A549 (cell line): ENCODE measurements around the gene IRF4. TPM values are rescaled to one million over a fixed set of nuclear protein-coding genes. Genes with fewer than 3 reads are reported as not detected.

ENCODE experiments used
- ATAC-seq, 2 experiments: fragments of 200-7000 bp in 1 of 2; fragments of >200 bp in 1 of 2; cut with Nextera tagmentation in 1 of 2; cut with Tn5 transposase in 1 of 2; 3 replicates each; pipeline versions ENCODE4 v1.8.0 to v1.9.1; 2018 to 2020; ENCODE audit warnings: mild to moderate bottlenecking in 1 of 2, moderate library complexity in 1 of 2
- CTCF ChIA-PET: fragments of 300-600 bp; sonication (Branson Sonifier 250); formaldehyde crosslinking; extraction: SDS; loops from one replicate; lab custom pipeline; 2021; ENCODE audit warnings: antibody characterized with exemption, inconsistent platforms; lab: Yijun Ruan, JAX
- POLR2A ChIA-PET: fragments of 350-600 bp; formaldehyde crosslinking; extraction: SDS; loops from one replicate; lab custom pipeline; 2021; ENCODE audit warnings: antibody characterized with exemption, inconsistent platforms; lab: Yijun Ruan, JAX
- DNase-seq, 2 experiments: peaks; one replicate each; pipeline versions ENCODE4 v3.0.0 to v3.0.0-alpha.2; 2011 to 2016; ENCODE audit warnings: low read depth in 1 of 2, low spot score in 1 of 2
- FAIRE-seq: peaks from 2 replicates; lab custom pipeline; 2011; peaks lifted over from hg19 to GRCh38; lab: Jason Lieb, UNC
- H3K27ac ChIP-seq, 2 experiments: fragments of >200 bp; sonication (Bioruptor Twin); formaldehyde crosslinking; 3 replicates each; pipeline ENCODE4 v1.5.1; 2016 to 2017
- H3K4me1 ChIP-seq: fragments of >200 bp; sonication (Bioruptor Twin); formaldehyde crosslinking; 3 replicates; pipeline ENCODE4 v1.6.1; 2016
- H3K4me2 ChIP-seq: fragments of >200 bp; sonication (Bioruptor Twin); formaldehyde crosslinking; 3 replicates; pipeline ENCODE4 v1.6.1; 2016
- H3K4me3 ChIP-seq: fragments of >200 bp; sonication (Bioruptor Twin); formaldehyde crosslinking; 3 replicates; pipeline ENCODE4 v1.5.1; 2016
- H3K9me3 ChIP-seq: fragments of >200 bp; sonication (Bioruptor Twin); formaldehyde crosslinking; 3 replicates; pipeline ENCODE4 v1.6.1; 2016
- ATOH8 ChIP-seq: fragments of 250-450 bp; sonication (Bioruptor Pico); IDR thresholded peaks from 2 replicates; pipeline ENCODE4 v1.5.0; 2020; ENCODE audit warnings: low read depth, mild to moderate bottlenecking, moderate library complexity
- BHLHE40 ChIP-seq: IDR thresholded peaks from 2 replicates; pipeline ENCODE4 v1.6.1; 2012; ENCODE audit warnings: low read depth, low read length, inconsistent platforms
- CBX2 ChIP-seq: fragments of 200-600 bp; sonication (generic); IDR thresholded peaks from 2 replicates; pipeline ENCODE4 v1.6.1; 2016; ENCODE audit warnings: low read depth, mild to moderate bottlenecking, borderline replicate concordance
- EHMT2 ChIP-seq: fragments of 200-600 bp; sonication (generic); IDR thresholded peaks from 2 replicates; pipeline ENCODE4 v1.6.1; 2016; ENCODE audit warnings: antibody characterized with exemption, low read depth, mild to moderate bottlenecking, moderate library complexity
- EP300 ChIP-seq, 2 experiments: fragments of >200 bp; sonication (Bioruptor Twin); formaldehyde crosslinking; IDR thresholded peaks; 2 replicates in 1 of 2; 3 replicates in 1 of 2; pipeline ENCODE4 v1.6.1; 2016 to 2017
- ESRRA ChIP-seq: fragments of 150-350 bp; IDR thresholded peaks from 2 replicates; pipeline ENCODE4 v1.6.1; 2014; ENCODE audit warnings: mild to moderate bottlenecking, low read length, borderline replicate concordance
- FOSB ChIP-seq: fragments of 250-450 bp; sonication (Bioruptor Pico); IDR thresholded peaks from 2 replicates; pipeline ENCODE4 v1.5.0; 2020; ENCODE audit warnings: mild to moderate bottlenecking, moderate library complexity
- FOSL2 ChIP-seq, 2 experiments: fragments of 450-650 bp in 1 of 2; fragments of >200 bp in 1 of 2; sonication (Bioruptor Twin) in 1 of 2; formaldehyde crosslinking; IDR thresholded peaks; 2 replicates each; pipeline versions ENCODE4 v1.5.0 to v1.6.1; 2016 to 2020; ENCODE audit warnings: mild to moderate bottlenecking in 1 of 2, moderate library complexity in 1 of 2
- JUNB ChIP-seq: fragments of >200 bp; sonication (Bioruptor Twin); formaldehyde crosslinking; IDR thresholded peaks from 2 replicates; pipeline ENCODE4 v1.6.1; 2016
- MAFK ChIP-seq: fragments of 450-650 bp; IDR thresholded peaks from 2 replicates; pipeline ENCODE4 v1.6.1; 2014; ENCODE audit not compliant: partially characterized antibody
- PHF8 ChIP-seq: fragments of 200-600 bp; sonication (generic); IDR thresholded peaks from 2 replicates; pipeline ENCODE4 v1.6.1; 2016; ENCODE audit warnings: low read depth, mild to moderate bottlenecking, antibody characterized with exemption, moderate library complexity, borderline replicate concordance
- RCOR1 ChIP-seq: fragments of 150-350 bp; IDR thresholded peaks from 2 replicates; pipeline ENCODE4 v1.6.1; 2014; ENCODE audit warnings: antibody characterized with exemption, low read length, low read depth
- REST ChIP-seq: fragments of 200-600 bp; sonication (generic); IDR thresholded peaks from 2 replicates; pipeline ENCODE4 v1.6.1; 2016; ENCODE audit warnings: antibody characterized with exemption, mild to moderate bottlenecking, moderate library complexity
- SMC3 ChIP-seq: fragments of >200 bp; sonication (Bioruptor Twin); formaldehyde crosslinking; IDR thresholded peaks from 3 replicates; pipeline ENCODE4 v1.6.1; 2018; ENCODE audit warnings: inconsistent platforms
- SREBF2 ChIP-seq: fragments of 450-650 bp; IDR thresholded peaks from 2 replicates; pipeline ENCODE4 v1.6.1; 2014; ENCODE audit warnings: mild to moderate bottlenecking, moderate library complexity
- TFCP2L1 ChIP-seq: fragments of 250-450 bp; sonication (Bioruptor Pico); IDR thresholded peaks from 2 replicates; pipeline ENCODE4 v1.5.0; 2021; ENCODE audit warnings: mild to moderate bottlenecking
- TP53 ChIP-seq: fragments of 250-450 bp; sonication (Bioruptor Pico); IDR thresholded peaks from 2 replicates; pipeline ENCODE4 v1.5.0; 2021; ENCODE audit warnings: mild to moderate bottlenecking, moderate library complexity
- USF2 ChIP-seq: fragments of 450-650 bp; IDR thresholded peaks from 2 replicates; pipeline ENCODE4 v1.6.1; 2014; ENCODE audit warnings: antibody characterized with exemption
- WGBS: methylation state at CpG from one replicate; pipeline ENCODE4 v1.1.6; 2017; ENCODE audit errors: missing lambda C conversion rate; 5-methylcytosine and 5-hydroxymethylcytosine counted together
- polyA plus RNA-seq, 4 experiments: library from polyadenylated mRNA; depleted of rRNA in 3 of 4; stranded (reverse); fragments of >200 nt; fragmentation: RNase III in 1 of 4; extraction: RNeasy Plus Mini Kit Qiagen cat#74134 plus additional on column Dnase treatment in 1 of 4; gene quantifications; 2 replicates in 3 of 4; 3 replicates in 1 of 4; pipeline ENCODE4 v1.2.3, GENCODE V29; 2011 to 2017

IRF4 gene
- polyA plus RNA-seq, 2 of the 4 experiments (the other 2 are of a cell fraction) = 0.03 TPM

GRCh38 chr6:343226-343935, 48.2 kb upstream of the IRF4 start:
- 73% methylated on average over 9 of the region's 10 CpGs for WGBS
- H3K4me2 ChIP-seq = no peak overlapping the region
- H3K4me1 ChIP-seq = peaks cover 6% of the 10 kb centered on the region; the same call in 1 of the 3 replicates
- H3K9me3 ChIP-seq = no peaks in the 10 kb centered on the region
- H3K4me3 ChIP-seq = no peak overlapping the region
- ChIA-PET POLR2A (no interaction called here), CTCF (no interaction called here)
- no peak for TF ChIP-seq PHF8
- TF ChIP-seq EHMT2 = no peak
- TF ChIP-seq MAFK = no peak
- TF ChIP-seq CBX2 = no peak
- TF ChIP-seq JUNB = no peak
- TF ChIP-seq FOSL2 (IDR thresholded peaks at IDR 0.05) = no peak
- no peak for TF ChIP-seq FOSL2 (CRISPR knock-in tag; IDR thresholded peaks at IDR 0.05)
- no peak for TF ChIP-seq TFCP2L1 (CRISPR knock-in tag)
- TF ChIP-seq EP300 (IDR thresholded peaks at IDR 0.05) = no peak
- TF ChIP-seq SMC3 = no peak
- no peak for TF ChIP-seq RCOR1
- FAIRE-seq = no peak
- H3K27ac ChIP-seq = no peak overlapping the region
- DNase-seq = no peak
- no peak for ATAC-seq

GRCh38 chr6:343960-344815, 47.4 kb upstream of the IRF4 start:
- no peak overlapping the region for H3K4me2 ChIP-seq
- WGBS = 89% methylated on average over 20 of the region's 20 CpGs
- no peak overlapping the region for H3K27ac ChIP-seq
- H3K4me3 ChIP-seq = no peak overlapping the region
- DNase-seq (no peak), FAIRE-seq (no peak), ATAC-seq (no peak)
- H3K9me3 ChIP-seq = no peaks in the 10 kb centered on the region
- CTCF ChIA-PET = no interaction called here
- POLR2A ChIA-PET = no interaction called here
- no peak for TF ChIP-seq USF2
- no peak for TF ChIP-seq FOSB (CRISPR knock-in tag)
- no peak for TF ChIP-seq ESRRA
- TF ChIP-seq TP53 (CRISPR knock-in tag) = no peak
- TF ChIP-seq REST = no peak
- no peak for TF ChIP-seq SREBF2
- TF ChIP-seq BHLHE40 = no peak
- no peak for TF ChIP-seq EP300 (IDR thresholded peaks at IDR 0.05)
- TF ChIP-seq JUNB = no peak
- TF ChIP-seq ATOH8 (CRISPR knock-in tag) = no peak
- TF ChIP-seq, all 56 proteins: peak for 0
- no peaks in the 10 kb centered on the region for H3K4me1 ChIP-seq
